WTC11 (cell line): ENCODE measurements around the gene ZDHHC14. TPM values are rescaled to one million over a fixed set of nuclear protein-coding genes. Genes with fewer than 3 reads are reported as not detected.

Source experiments
- ATAC-seq: fragments of 200-7000 bp; cut with Tn5 transposase; 2 replicates; pipeline ENCODE4 v1.10.0; 2021; ENCODE audit warnings: mild to moderate bottlenecking, moderate library complexity
- CTCF ChIA-PET: fragments of 300-600 bp; sonication (Branson Sonifier 250); formaldehyde crosslinking; loops from one replicate; lab custom pipeline; 2021; ENCODE audit warnings: antibody characterized with exemption; lab: Charles Lee
- POLR2A ChIA-PET: fragments of 350-600 bp; sonication (Branson Sonifier 250); formaldehyde crosslinking; loops from one replicate; lab custom pipeline; 2021; ENCODE audit warnings: antibody characterized with exemption; lab: Charles Lee
- DNase-seq: peaks from one replicate; pipeline ENCODE4 v3.0.0; 2021; ENCODE audit warnings: low spot score
- H3K27ac Mint-ChIP-seq: 2 replicates; pipeline ENCODE4 v1.8.0; 2021; ENCODE audit warnings: mixed read lengths
- H3K27me3 Mint-ChIP-seq: 2 replicates; pipeline ENCODE4 v1.8.0; 2021; ENCODE audit warnings: low read depth, mild to moderate bottlenecking, moderate library complexity, mixed read lengths
- H3K36me3 Mint-ChIP-seq: 2 replicates; pipeline ENCODE4 v1.8.0; 2021; ENCODE audit warnings: mixed read lengths
- H3K4me1 Mint-ChIP-seq: 2 replicates; pipeline ENCODE4 v1.8.0; 2022; ENCODE audit warnings: mixed read lengths
- H3K4me3 Mint-ChIP-seq: 2 replicates; pipeline ENCODE4 v1.8.0; 2021; ENCODE audit warnings: mild to moderate bottlenecking, moderate library complexity, mixed read lengths
- H3K9me3 Mint-ChIP-seq: 2 replicates; pipeline ENCODE4 v1.8.0; 2021; ENCODE audit warnings: mixed read lengths
- ATF1 ChIP-seq: sonication (generic); formaldehyde crosslinking; IDR thresholded peaks from 2 replicates; pipeline ENCODE4 v1.8.1; 2023; ENCODE audit warnings: mild to moderate bottlenecking, moderate library complexity, missing genetic modification reagents
- ATF3 ChIP-seq: sonication (generic); formaldehyde crosslinking; conservative IDR thresholded peaks from 2 replicates; pipeline ENCODE4 v1.8.1; 2022; ENCODE audit warnings: mild to moderate bottlenecking, missing genetic modification reagents
- CREM ChIP-seq: sonication (generic); formaldehyde crosslinking; IDR thresholded peaks from 2 replicates; pipeline ENCODE4 v1.8.1; 2022; ENCODE audit warnings: mild to moderate bottlenecking, missing genetic modification reagents, moderate library complexity
- ESRRA ChIP-seq: sonication (generic); formaldehyde crosslinking; IDR thresholded peaks from 2 replicates; pipeline ENCODE4 v1.8.1; 2022; ENCODE audit warnings: mild to moderate bottlenecking, missing genetic modification reagents, borderline replicate concordance
- GTF2I ChIP-seq: fragments of 250-450 bp; sonication (Bioruptor Pico); conservative IDR thresholded peaks from 2 replicates; pipeline ENCODE4 v1.4.0; 2021; ENCODE audit warnings: mild to moderate bottlenecking
- JAZF1 ChIP-seq: fragments of 250-450 bp; sonication (Bioruptor Pico); IDR thresholded peaks from 2 replicates; pipeline ENCODE4 v1.9.0; 2021; ENCODE audit warnings: moderate library complexity, mild to moderate bottlenecking, inconsistent platforms
- MYBL2 ChIP-seq: sonication (generic); formaldehyde crosslinking; IDR thresholded peaks from 2 replicates; pipeline ENCODE4 v1.8.1; 2023; ENCODE audit warnings: mild to moderate bottlenecking, moderate library complexity, missing genetic modification reagents
- NFE2L1 ChIP-seq: sonication (generic); formaldehyde crosslinking; IDR thresholded peaks from 2 replicates; pipeline ENCODE4 v1.8.1; 2023; ENCODE audit warnings: missing genetic modification reagents
- NR2C2 ChIP-seq: sonication (generic); formaldehyde crosslinking; IDR thresholded peaks from 2 replicates; pipeline ENCODE4 v1.8.0; 2022; ENCODE audit warnings: mild to moderate bottlenecking, missing genetic modification reagents
- OVOL2 ChIP-seq: fragments of 250-450 bp; sonication (Bioruptor Pico); IDR thresholded peaks from 2 replicates; pipeline ENCODE4 v1.9.0; 2021; ENCODE audit warnings: mild to moderate bottlenecking, borderline replicate concordance
- RELA ChIP-seq: sonication (generic); formaldehyde crosslinking; IDR thresholded peaks from 2 replicates; pipeline ENCODE4 v1.8.1; 2022; ENCODE audit warnings: missing genetic modification reagents, mild to moderate bottlenecking, borderline replicate concordance
- RORB ChIP-seq: fragments of 250-450 bp; sonication (Bioruptor Pico); IDR thresholded peaks from 2 replicates; pipeline ENCODE4 v1.9.0; 2021; ENCODE audit warnings: mild to moderate bottlenecking
- TP53 ChIP-seq: sonication (generic); formaldehyde crosslinking; IDR thresholded peaks from 2 replicates; pipeline ENCODE4 v1.8.1; 2023; ENCODE audit warnings: mild to moderate bottlenecking, missing genetic modification reagents
- USF1 ChIP-seq: sonication (generic); formaldehyde crosslinking; IDR thresholded peaks from 2 replicates; pipeline ENCODE4 v1.8.0; 2022; ENCODE audit warnings: mild to moderate bottlenecking, missing genetic modification reagents
- ZBTB43 ChIP-seq: sonication (generic); formaldehyde crosslinking; IDR thresholded peaks from 2 replicates; pipeline ENCODE4 v1.8.1; 2023; ENCODE audit warnings: mild to moderate bottlenecking, missing genetic modification reagents
- ZMAT4 ChIP-seq: fragments of 250-450 bp; sonication (Bioruptor Pico); IDR thresholded peaks from 2 replicates; pipeline ENCODE4 v1.9.0; 2021; ENCODE audit warnings: mild to moderate bottlenecking
- ZNF121 ChIP-seq: sonication (generic); formaldehyde crosslinking; IDR thresholded peaks from 2 replicates; pipeline ENCODE4 v1.8.0; 2023; ENCODE audit warnings: missing genetic modification reagents
- ZNF423 ChIP-seq: fragments of 250-450 bp; sonication (Bioruptor Pico); IDR thresholded peaks from 2 replicates; pipeline ENCODE4 v2.1.2; 2022; ENCODE audit warnings: mild to moderate bottlenecking, moderate library complexity
- total RNA-seq: library from RNA; stranded (reverse); gene quantifications from 3 replicates; pipeline ENCODE4 v1.2.3, GENCODE V29; 2021
- TF ChIP-seq, protein P1 (sequence below): sonication (generic); formaldehyde crosslinking; IDR thresholded peaks from 2 replicates; pipeline ENCODE4 v1.8.0; 2022; ENCODE audit warnings: mild to moderate bottlenecking, missing genetic modification reagents
- TF ChIP-seq, protein P2 (sequence below): sonication (generic); formaldehyde crosslinking; IDR thresholded peaks from 2 replicates; pipeline ENCODE4 v1.8.0; 2022; ENCODE audit warnings: mild to moderate bottlenecking, missing genetic modification reagents
- TF ChIP-seq, protein P3 (sequence below): fragments of 250-450 bp; sonication (Bioruptor Pico); IDR thresholded peaks from 2 replicates; pipeline ENCODE4 v1.9.0; 2021; ENCODE audit warnings: moderate library complexity, mild to moderate bottlenecking, inconsistent platforms, borderline replicate concordance
- TF ChIP-seq, protein P4 (sequence below): sonication (generic); formaldehyde crosslinking; IDR thresholded peaks from 2 replicates; pipeline ENCODE4 v1.8.0; 2023; ENCODE audit warnings: missing genetic modification reagents, mild to moderate bottlenecking, borderline replicate concordance
- TF ChIP-seq, protein P5 (sequence below): fragments of 250-450 bp; sonication (Bioruptor Pico); IDR thresholded peaks from 2 replicates; pipeline ENCODE4 v1.8.0; 2021; ENCODE audit warnings: mild to moderate bottlenecking

Gene ZDHHC14
- total RNA-seq, 1 experiment from 2014 or later, result 6.6 TPM

DNA sequence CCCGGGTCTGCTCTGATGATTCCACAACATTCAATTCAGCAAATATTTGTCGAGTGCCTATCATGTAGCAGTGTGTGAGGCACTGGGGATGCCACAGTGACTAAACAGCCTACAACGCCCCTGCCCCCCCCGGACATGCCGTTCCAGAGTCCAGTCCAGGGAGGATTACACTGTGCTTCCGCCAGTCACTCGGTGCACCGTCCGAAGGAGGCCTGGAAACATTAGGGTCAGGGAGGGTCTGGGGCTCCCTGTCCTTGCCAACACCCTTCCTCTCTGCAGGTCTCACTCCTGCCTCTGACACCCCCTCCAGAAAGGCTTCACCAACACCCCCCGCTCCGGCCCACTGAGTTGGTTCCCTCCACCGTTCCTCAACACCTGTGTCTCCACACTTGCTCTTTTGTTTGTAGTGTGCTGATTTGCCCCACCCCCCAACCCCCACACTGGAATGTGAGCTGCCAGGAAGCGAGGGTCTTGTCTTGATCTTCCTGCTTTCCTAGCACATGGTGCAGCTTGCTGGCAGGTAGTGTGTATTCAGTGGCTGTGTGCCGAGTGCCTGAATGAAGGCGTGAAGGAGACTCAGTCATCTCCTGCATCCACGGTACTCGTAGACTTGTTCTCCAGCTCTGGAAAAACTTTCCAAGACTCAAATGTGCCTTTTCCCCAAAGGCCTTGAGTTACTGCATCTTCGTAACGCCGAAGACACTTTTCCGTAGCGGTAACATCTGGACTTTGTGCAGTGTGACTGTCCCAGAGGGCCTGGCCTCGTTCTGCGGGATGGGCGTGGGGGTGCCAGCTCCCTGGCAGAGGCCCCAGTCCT lies 150.4 kb downstream of the ZDHHC14 start:
- peak; percentile 55 for DNase-seq
- TF ChIP-seq, protein P1, sequence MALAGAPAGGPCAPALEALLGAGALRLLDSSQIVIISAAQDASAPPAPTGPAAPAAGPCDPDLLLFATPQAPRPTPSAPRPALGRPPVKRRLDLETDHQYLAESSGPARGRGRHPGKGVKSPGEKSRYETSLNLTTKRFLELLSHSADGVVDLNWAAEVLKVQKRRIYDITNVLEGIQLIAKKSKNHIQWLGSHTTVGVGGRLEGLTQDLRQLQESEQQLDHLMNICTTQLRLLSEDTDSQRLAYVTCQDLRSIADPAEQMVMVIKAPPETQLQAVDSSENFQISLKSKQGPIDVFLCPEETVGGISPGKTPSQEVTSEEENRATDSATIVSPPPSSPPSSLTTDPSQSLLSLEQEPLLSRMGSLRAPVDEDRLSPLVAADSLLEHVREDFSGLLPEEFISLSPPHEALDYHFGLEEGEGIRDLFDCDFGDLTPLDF, result peak; percentile 83; the same call in 1 of the 2 replicates
- TF ChIP-seq JAZF1 (CRISPR knock-in tag) (no peak), NFE2L1 (CRISPR knock-in tag) (peak; percentile 84; the same call in 1 of the 2 replicates), ZBTB43 (CRISPR knock-in tag) (0 out of 2 replicates have a peak, but pooled peaks have one; percentile 86), OVOL2 (CRISPR knock-in tag) (no peak), NR2C2 (0 out of 2 replicates have a peak, but pooled peaks have one; percentile 15), USF1 (CRISPR knock-in tag) (peak; percentile 62; the same call in 1 of the 2 replicates), MYBL2 (CRISPR knock-in tag) (0 out of 2 replicates have a peak, but pooled peaks have one; percentile 68), CREM (no peak), RELA (CRISPR knock-in tag) (no peak), ZMAT4 (CRISPR knock-in tag) (no peak), ZNF423 (no peak), ATF3 (CRISPR knock-in tag) (no peak), RORB (CRISPR knock-in tag) (no peak), ZNF121 (CRISPR knock-in tag) (no peak), ATF1 (CRISPR knock-in tag) (no peak), GTF2I (CRISPR knock-in tag) (no peak), TP53 (peak; percentile 64; the same call in 1 of the 2 replicates), ESRRA (CRISPR knock-in tag) (no peak)
- TF ChIP-seq, protein P2, sequence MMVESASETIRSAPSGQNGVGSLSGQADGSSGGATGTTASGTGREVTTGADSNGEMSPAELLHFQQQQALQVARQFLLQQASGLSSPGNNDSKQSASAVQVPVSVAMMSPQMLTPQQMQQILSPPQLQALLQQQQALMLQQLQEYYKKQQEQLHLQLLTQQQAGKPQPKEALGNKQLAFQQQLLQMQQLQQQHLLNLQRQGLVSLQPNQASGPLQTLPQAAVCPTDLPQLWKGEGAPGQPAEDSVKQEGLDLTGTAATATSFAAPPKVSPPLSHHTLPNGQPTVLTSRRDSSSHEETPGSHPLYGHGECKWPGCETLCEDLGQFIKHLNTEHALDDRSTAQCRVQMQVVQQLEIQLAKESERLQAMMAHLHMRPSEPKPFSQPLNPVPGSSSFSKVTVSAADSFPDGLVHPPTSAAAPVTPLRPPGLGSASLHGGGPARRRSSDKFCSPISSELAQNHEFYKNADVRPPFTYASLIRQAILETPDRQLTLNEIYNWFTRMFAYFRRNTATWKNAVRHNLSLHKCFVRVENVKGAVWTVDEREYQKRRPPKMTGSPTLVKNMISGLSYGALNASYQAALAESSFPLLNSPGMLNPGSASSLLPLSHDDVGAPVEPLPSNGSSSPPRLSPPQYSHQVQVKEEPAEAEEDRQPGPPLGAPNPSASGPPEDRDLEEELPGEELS, result 0 out of 2 replicates have a peak, but pooled peaks have one; percentile 23
- TF ChIP-seq, protein P3, sequence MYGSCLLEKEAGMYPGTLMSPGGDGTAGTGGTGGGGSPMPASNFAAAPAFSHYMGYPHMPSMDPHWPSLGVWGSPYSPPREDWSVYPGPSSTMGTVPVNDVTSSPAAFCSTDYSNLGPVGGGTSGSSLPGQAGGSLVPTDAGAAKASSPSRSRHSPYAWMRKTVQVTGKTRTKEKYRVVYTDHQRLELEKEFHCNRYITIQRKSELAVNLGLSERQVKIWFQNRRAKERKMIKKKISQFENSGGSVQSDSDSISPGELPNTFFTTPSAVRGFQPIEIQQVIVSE (CRISPR knock-in tag), result no peak
- TF ChIP-seq, protein P4, sequence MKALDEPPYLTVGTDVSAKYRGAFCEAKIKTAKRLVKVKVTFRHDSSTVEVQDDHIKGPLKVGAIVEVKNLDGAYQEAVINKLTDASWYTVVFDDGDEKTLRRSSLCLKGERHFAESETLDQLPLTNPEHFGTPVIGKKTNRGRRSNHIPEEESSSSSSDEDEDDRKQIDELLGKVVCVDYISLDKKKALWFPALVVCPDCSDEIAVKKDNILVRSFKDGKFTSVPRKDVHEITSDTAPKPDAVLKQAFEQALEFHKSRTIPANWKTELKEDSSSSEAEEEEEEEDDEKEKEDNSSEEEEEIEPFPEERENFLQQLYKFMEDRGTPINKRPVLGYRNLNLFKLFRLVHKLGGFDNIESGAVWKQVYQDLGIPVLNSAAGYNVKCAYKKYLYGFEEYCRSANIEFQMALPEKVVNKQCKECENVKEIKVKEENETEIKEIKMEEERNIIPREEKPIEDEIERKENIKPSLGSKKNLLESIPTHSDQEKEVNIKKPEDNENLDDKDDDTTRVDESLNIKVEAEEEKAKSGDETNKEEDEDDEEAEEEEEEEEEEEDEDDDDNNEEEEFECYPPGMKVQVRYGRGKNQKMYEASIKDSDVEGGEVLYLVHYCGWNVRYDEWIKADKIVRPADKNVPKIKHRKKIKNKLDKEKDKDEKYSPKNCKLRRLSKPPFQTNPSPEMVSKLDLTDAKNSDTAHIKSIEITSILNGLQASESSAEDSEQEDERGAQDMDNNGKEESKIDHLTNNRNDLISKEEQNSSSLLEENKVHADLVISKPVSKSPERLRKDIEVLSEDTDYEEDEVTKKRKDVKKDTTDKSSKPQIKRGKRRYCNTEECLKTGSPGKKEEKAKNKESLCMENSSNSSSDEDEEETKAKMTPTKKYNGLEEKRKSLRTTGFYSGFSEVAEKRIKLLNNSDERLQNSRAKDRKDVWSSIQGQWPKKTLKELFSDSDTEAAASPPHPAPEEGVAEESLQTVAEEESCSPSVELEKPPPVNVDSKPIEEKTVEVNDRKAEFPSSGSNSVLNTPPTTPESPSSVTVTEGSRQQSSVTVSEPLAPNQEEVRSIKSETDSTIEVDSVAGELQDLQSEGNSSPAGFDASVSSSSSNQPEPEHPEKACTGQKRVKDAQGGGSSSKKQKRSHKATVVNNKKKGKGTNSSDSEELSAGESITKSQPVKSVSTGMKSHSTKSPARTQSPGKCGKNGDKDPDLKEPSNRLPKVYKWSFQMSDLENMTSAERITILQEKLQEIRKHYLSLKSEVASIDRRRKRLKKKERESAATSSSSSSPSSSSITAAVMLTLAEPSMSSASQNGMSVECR (CRISPR knock-in tag), result peak; percentile 74
- TF ChIP-seq, protein P5, sequence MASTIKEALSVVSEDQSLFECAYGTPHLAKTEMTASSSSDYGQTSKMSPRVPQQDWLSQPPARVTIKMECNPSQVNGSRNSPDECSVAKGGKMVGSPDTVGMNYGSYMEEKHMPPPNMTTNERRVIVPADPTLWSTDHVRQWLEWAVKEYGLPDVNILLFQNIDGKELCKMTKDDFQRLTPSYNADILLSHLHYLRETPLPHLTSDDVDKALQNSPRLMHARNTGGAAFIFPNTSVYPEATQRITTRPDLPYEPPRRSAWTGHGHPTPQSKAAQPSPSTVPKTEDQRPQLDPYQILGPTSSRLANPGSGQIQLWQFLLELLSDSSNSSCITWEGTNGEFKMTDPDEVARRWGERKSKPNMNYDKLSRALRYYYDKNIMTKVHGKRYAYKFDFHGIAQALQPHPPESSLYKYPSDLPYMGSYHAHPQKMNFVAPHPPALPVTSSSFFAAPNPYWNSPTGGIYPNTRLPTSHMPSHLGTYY (CRISPR knock-in tag), result no peak

More for the DNA sequence above, 150.4 kb downstream of the ZDHHC14 start:
- H3K27me3 Mint-ChIP-seq, result peaks cover 4% of the 10 kb centered on the region; the same call in 1 of the 2 replicates
- peak overlapping the region; percentile 73 for H3K27ac Mint-ChIP-seq
- no peaks in the 10 kb centered on the region for H3K36me3 Mint-ChIP-seq
- H3K4me1 Mint-ChIP-seq, result peaks cover 59% of the 10 kb centered on the region
- ChIA-PET POLR2A (interaction anchor here (0.6 to 0.8 kb wide), 2 partner anchors 79 to 138 kb away, joined by 3 to 7 read pairs; no protein-coding TSS in a partner anchor), CTCF (interaction anchor here (0.6 to 1.3 kb wide), 5 partner anchors 10 to 209 kb away, joined by 3 to 5 read pairs (median 3); no protein-coding TSS in a partner anchor)
- peak; percentile 50 for ATAC-seq
- H3K4me3 Mint-ChIP-seq, result peak overlapping the region; percentile 21; the same call in 1 of the 2 replicates
- H3K9me3 Mint-ChIP-seq, result 0 out of 2 replicates have a peak, but pooled peaks cover 4% of the 10 kb centered on the region
